PC-3 (cell line): ENCODE results near the gene LIPC. TPM values are rescaled to one million over a fixed set of nuclear protein-coding genes. Genes with fewer than 3 reads are reported as not detected.

Experiments used
- ATAC-seq: fragments of 200-7000 bp; cut with Tn5 transposase; 2 replicates; pipeline ENCODE4 v1.9.1; 2020; ENCODE audit warnings: mild to moderate bottlenecking, moderate library complexity
- BruUV-seq: library from RNA; stranded (reverse); fragments of 400-500 nt; replicated peaks from 2 replicates; lab custom pipeline; 2021; lab: Mats Ljungman, UMichigan
- CTCF ChIA-PET: fragments of 300-600 bp; sonication (Branson Sonifier 250); formaldehyde crosslinking; loops from one replicate; lab custom pipeline; 2022; ENCODE audit warnings: antibody characterized with exemption; lab: Charles Lee
- POLR2A ChIA-PET: fragments of 300-600 bp; sonication (Branson Sonifier 250); formaldehyde crosslinking; loops from one replicate; lab custom pipeline; 2022; ENCODE audit warnings: antibody characterized with exemption; ENCODE audit not compliant: unreplicated experiment; lab: Charles Lee
- DNase-seq: peaks from one replicate; pipeline ENCODE4 v3.0.0-alpha.2; 2015
- H2AFZ ChIP-seq: fragments of 300-600 bp; sonication (generic); 2 replicates; pipeline ENCODE4 v1.6.0; 2016; ENCODE audit warnings: antibody characterized with exemption, low read length
- H3F3A ChIP-seq: fragments of 300-600 bp; sonication (generic); one replicate; pipeline ENCODE4 v1.6.0; 2017; ENCODE audit warnings: antibody characterized with exemption, low read length, control low read depth, mild to moderate bottlenecking; ENCODE audit not compliant: unreplicated experiment
- H3K27ac ChIP-seq: fragments of 300-600 bp; sonication (generic); 2 replicates; pipeline ENCODE4 v1.5.1; 2016; ENCODE audit warnings: mild to moderate bottlenecking, low read length
- H3K27me3 ChIP-seq: fragments of 300-600 bp; sonication (generic); 2 replicates; pipeline ENCODE4 v1.6.1; 2016; ENCODE audit warnings: low read length, mixed read lengths
- H3K36me3 ChIP-seq: fragments of 300-600 bp; sonication (generic); 2 replicates; pipeline ENCODE4 v1.6.1; 2016; ENCODE audit warnings: low read depth, mixed run types, low read length, mixed read lengths
- H3K4me1 ChIP-seq: fragments of 300-600 bp; sonication (generic); 2 replicates; pipeline ENCODE4 v1.5.1; 2016; ENCODE audit warnings: low read length; ENCODE audit not compliant: insufficient read depth
- H3K4me2 ChIP-seq: fragments of 300-600 bp; sonication (generic); 2 replicates; pipeline ENCODE4 v1.6.0; 2016; ENCODE audit warnings: low read length
- H3K4me3 ChIP-seq: fragments of 300-600 bp; sonication (generic); 2 replicates; pipeline ENCODE4 v1.5.1; 2016; ENCODE audit warnings: mild to moderate bottlenecking, low read length, mixed read lengths
- H3K79me2 ChIP-seq: fragments of 300-600 bp; sonication (generic); 2 replicates; pipeline ENCODE4 v1.6.1; 2017; ENCODE audit warnings: low read length, mixed read lengths
- H3K9ac ChIP-seq: fragments of 300-600 bp; sonication (generic); 2 replicates; pipeline ENCODE4 v1.6.0; 2016; ENCODE audit warnings: mild to moderate bottlenecking, low read length
- H3K9me2 ChIP-seq: fragments of 300-600 bp; sonication (generic); replicated peaks from 2 replicates; pipeline ENCODE4 v1.6.1; 2016; ENCODE audit warnings: mixed run types, low read length, mixed read lengths
- H3K9me3 ChIP-seq: fragments of 300-600 bp; sonication (generic); 2 replicates; pipeline ENCODE4 v1.6.1; 2016; ENCODE audit warnings: low read length, mixed read lengths
- H4K20me1 ChIP-seq: fragments of 300-600 bp; sonication (generic); 2 replicates; pipeline ENCODE4 v1.6.1; 2016; ENCODE audit warnings: low read length, mixed read lengths
- EZH2 ChIP-seq: fragments of 300-600 bp; sonication (generic); IDR thresholded peaks from one replicate; pipeline ENCODE4 v1.6.1; 2017; ENCODE audit warnings: antibody characterized with exemption, mild to moderate bottlenecking, low read length; ENCODE audit not compliant: unreplicated experiment
- EZH2phosphoT487 ChIP-seq: fragments of 300-600 bp; sonication (generic); IDR thresholded peaks from 2 replicates; pipeline ENCODE4 v1.6.1; 2018; ENCODE audit warnings: mild to moderate bottlenecking, antibody characterized with exemption, low read length, borderline replicate concordance
- intact Hi-C: fragments of 100-400 bp; cut with micrococcal nuclease; formaldehyde crosslinking; loops from 2 replicates; pipeline ENCODE4 v1.9.0; 2023
- total RNA-seq: library from RNA; depleted of rRNA; stranded (reverse); fragments of >200 nt; gene quantifications from 2 replicates; pipeline ENCODE4 v1.2.3, GENCODE V29; 2014
- TF ChIP-seq, protein P1 (sequence below): fragments of 300-600 bp; sonication (generic); conservative IDR thresholded peaks from 2 replicates; pipeline ENCODE4 v1.5.1; 2017; ENCODE audit warnings: antibody characterized with exemption, low read depth, mild to moderate bottlenecking, low read length

The LIPC gene
- total RNA-seq, 1 experiment from 2014 or later: not detected

DNA sequence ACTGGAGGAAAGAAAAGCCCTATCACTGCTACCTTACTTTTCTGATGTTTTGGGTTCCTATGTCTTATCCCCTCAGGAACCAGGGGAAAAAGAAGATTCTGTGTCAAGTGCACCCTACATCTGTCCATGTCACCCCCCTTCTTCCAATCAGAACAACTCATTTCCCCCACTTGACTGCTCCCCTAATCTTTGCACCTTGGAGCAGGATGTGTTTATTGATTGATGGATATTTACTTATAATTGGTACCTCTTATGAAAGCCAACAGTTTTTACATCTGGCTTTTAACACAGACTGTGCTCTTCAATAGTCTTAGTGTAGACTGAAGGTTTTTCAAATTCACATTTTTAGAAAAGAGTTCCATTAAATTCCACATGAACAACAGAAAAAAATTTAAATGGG lies 33.3 kb downstream of the LIPC start:
- no TSS peak for BruUV-seq
- no peak for ATAC-seq

DNA sequence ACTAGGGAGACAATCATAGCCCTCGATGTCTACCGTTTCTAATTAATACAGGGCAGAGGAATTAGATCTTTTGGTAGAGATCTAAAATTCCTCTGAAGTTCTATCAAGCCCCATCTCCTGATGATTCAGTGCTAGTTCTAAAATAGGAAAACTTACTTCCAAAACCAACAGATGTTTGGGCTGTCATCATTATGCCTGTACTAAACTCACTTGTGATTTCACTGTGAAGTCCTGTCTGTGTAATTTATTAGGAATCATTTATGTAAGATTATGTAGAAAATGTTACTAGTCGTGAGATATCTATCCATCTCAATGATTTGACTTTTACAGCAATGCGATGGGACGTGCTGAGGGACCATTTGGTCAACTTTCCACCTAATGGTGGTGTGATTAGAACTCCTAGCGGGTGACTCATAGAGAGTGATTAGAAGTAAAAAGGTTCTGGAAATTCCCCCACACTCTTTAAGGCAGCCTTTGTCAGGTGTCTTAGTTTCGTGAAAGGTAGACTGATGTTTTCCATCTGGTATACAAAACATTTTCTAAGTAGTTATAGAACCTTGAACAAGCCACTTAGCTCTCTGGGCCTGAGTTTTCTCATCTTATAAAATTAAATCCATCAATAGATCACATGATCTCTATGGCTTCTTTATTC lies 34.2 kb downstream of the LIPC start:
- Histone ChIP-seq H3K4me1 (peaks cover 38% of the 10 kb centered on the region), H4K20me1 (no peaks in the 10 kb centered on the region), H3K36me3 (no peaks in the 10 kb centered on the region), H3K27ac (no peak overlapping the region), H3K27me3 (no peaks in the 10 kb centered on the region), H3K9me2 (no peaks in the 10 kb centered on the region), H3K4me3 (no peak overlapping the region), H3F3A (no peaks in the 10 kb centered on the region), H2AFZ (no peak overlapping the region), H3K79me2 (no peaks in the 10 kb centered on the region), H3K9ac (no peak overlapping the region), H3K9me3 (no peaks in the 10 kb centered on the region), H3K4me2 (no peak overlapping the region)
- intact Hi-C loops: no loop called here
- TF ChIP-seq, protein P1, sequence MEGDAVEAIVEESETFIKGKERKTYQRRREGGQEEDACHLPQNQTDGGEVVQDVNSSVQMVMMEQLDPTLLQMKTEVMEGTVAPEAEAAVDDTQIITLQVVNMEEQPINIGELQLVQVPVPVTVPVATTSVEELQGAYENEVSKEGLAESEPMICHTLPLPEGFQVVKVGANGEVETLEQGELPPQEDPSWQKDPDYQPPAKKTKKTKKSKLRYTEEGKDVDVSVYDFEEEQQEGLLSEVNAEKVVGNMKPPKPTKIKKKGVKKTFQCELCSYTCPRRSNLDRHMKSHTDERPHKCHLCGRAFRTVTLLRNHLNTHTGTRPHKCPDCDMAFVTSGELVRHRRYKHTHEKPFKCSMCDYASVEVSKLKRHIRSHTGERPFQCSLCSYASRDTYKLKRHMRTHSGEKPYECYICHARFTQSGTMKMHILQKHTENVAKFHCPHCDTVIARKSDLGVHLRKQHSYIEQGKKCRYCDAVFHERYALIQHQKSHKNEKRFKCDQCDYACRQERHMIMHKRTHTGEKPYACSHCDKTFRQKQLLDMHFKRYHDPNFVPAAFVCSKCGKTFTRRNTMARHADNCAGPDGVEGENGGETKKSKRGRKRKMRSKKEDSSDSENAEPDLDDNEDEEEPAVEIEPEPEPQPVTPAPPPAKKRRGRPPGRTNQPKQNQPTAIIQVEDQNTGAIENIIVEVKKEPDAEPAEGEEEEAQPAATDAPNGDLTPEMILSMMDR: no peak
- TF ChIP-seq EZH2 (no peak), EZH2phosphoT487 (no peak)
- ChIA-PET CTCF (no interaction called here), POLR2A (no interaction called here)
- ATAC-seq (no peak), DNase-seq (no peak)
- BruUV-seq: no TSS peak

More for the DNA sequence above, 33.3 kb downstream of the LIPC start:
- H3K4me2 ChIP-seq: no peak overlapping the region
- H3K79me2 ChIP-seq: no peaks in the 10 kb centered on the region
- H3K9me3 ChIP-seq: no peaks in the 10 kb centered on the region
- TF ChIP-seq EZH2 (no peak), EZH2phosphoT487 (no peak)
- TF ChIP-seq, protein P1: no peak
- no peaks in the 10 kb centered on the region for H3K36me3 ChIP-seq
- DNase-seq: no peak
- no peak overlapping the region for H3K27ac ChIP-seq
- ChIA-PET POLR2A (no interaction called here), CTCF (no interaction called here)
- H3K9ac ChIP-seq: no peak overlapping the region
- H3K27me3 ChIP-seq: no peaks in the 10 kb centered on the region
- no peak overlapping the region for H3K4me3 ChIP-seq
- intact Hi-C loops: no loop called here
- no peaks in the 10 kb centered on the region for H3F3A ChIP-seq
- no peaks in the 10 kb centered on the region for H4K20me1 ChIP-seq
- peaks cover 33% of the 10 kb centered on the region for H3K4me1 ChIP-seq
- H2AFZ ChIP-seq: no peak overlapping the region
- no peaks in the 10 kb centered on the region for H3K9me2 ChIP-seq

DNA sequence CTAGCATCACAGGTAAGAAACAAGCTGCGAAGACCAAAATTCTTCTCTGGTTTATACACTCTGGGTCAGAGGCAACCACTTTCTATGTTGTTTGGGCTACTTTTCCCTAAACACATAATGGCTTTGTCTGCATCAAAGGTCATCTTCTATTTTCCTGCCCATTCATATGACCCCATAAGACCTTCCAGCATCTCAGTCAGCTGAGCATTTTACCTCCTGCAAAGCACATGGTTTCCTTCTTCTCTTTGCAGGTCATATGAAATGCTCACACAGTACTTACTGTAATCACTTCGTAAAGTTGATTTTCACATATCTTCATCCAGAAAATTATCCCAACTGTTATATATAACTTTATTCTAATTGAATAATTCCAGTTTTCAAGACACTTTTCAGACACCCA lies 34.8 kb downstream of the LIPC start:
- H3K27me3 ChIP-seq: no peaks in the 10 kb centered on the region
- POLR2A ChIA-PET: no interaction called here
- BruUV-seq: no TSS peak
- intact Hi-C loops: no loop called here
- no peaks in the 10 kb centered on the region for H3K9me3 ChIP-seq
- H3F3A ChIP-seq: no peaks in the 10 kb centered on the region
- H3K4me1 ChIP-seq: peaks cover 38% of the 10 kb centered on the region
- TF ChIP-seq, protein P1: no peak
- TF ChIP-seq EZH2 (no peak), EZH2phosphoT487 (no peak)
- H3K9ac ChIP-seq: no peak overlapping the region
- DNase-seq: no peak
- H4K20me1 ChIP-seq: no peaks in the 10 kb centered on the region
- no peaks in the 10 kb centered on the region for H3K36me3 ChIP-seq
- no peak overlapping the region for H3K27ac ChIP-seq
- no peak overlapping the region for H2AFZ ChIP-seq
- H3K9me2 ChIP-seq: no peaks in the 10 kb centered on the region
- ATAC-seq: no peak
- CTCF ChIA-PET: no interaction called here
- H3K79me2 ChIP-seq: no peaks in the 10 kb centered on the region
- no peak overlapping the region for H3K4me3 ChIP-seq
- no peak overlapping the region for H3K4me2 ChIP-seq
